HEK293T (cell line): ENCODE results near the gene DMRTB1.

Source experiments
- CTCF ChIA-PET: fragments of 350-600 bp; formaldehyde crosslinking; extraction: SDS; loops from one replicate; lab custom pipeline; 2021; ENCODE audit warnings: antibody characterized with exemption, inconsistent platforms; lab: Yijun Ruan, JAX
- POLR2A ChIA-PET: fragments of 350-600 bp; formaldehyde crosslinking; extraction: SDS; loops from one replicate; lab custom pipeline; 2020; ENCODE audit warnings: antibody characterized with exemption, inconsistent platforms; lab: Yijun Ruan, JAX
- DNase-seq: peaks from one replicate; pipeline ENCODE4 v3.0.0; 2012; ENCODE audit warnings: mixed read lengths; ENCODE audit errors: extremely low spot score
- ARNT ChIP-seq: fragments of 450-650 bp; IDR thresholded peaks from 2 replicates; pipeline ENCODE4 v1.6.1; 2017; ENCODE audit warnings: mild to moderate bottlenecking
- BHLHE40 ChIP-seq: fragments of 450-650 bp; IDR thresholded peaks from 2 replicates; pipeline ENCODE4 v1.6.1; 2016; ENCODE audit warnings: mild to moderate bottlenecking, moderate library complexity, borderline replicate concordance
- CTBP1 ChIP-seq: fragments of 450-650 bp; IDR thresholded peaks from 2 replicates; pipeline ENCODE4 v1.6.1; 2016; ENCODE audit warnings: borderline replicate concordance
- ELF4 ChIP-seq: fragments of 450-650 bp; IDR thresholded peaks from 2 replicates; pipeline ENCODE4 v1.6.1; 2017; ENCODE audit warnings: antibody characterized with exemption
- FOXA1 ChIP-seq: fragments of 450-650 bp; IDR thresholded peaks from 2 replicates; pipeline ENCODE4 v1.6.1; 2016; ENCODE audit warnings: mild to moderate bottlenecking
- FOXK2 ChIP-seq: fragments of 450-650 bp; IDR thresholded peaks from 2 replicates; pipeline ENCODE4 v1.6.1; 2016; ENCODE audit warnings: mild to moderate bottlenecking
- FOXM1 ChIP-seq: fragments of 450-650 bp; IDR thresholded peaks from 2 replicates; pipeline ENCODE4 v1.6.1; 2017; ENCODE audit warnings: mild to moderate bottlenecking, borderline replicate concordance
- HDGF ChIP-seq: fragments of 450-650 bp; IDR thresholded peaks from 2 replicates; pipeline ENCODE4 v1.6.1; 2017; ENCODE audit warnings: antibody characterized with exemption, borderline replicate concordance
- L3MBTL2 ChIP-seq: fragments of 450-650 bp; conservative IDR thresholded peaks from 2 replicates; pipeline ENCODE4 v1.6.1; 2016; ENCODE audit warnings: mild to moderate bottlenecking
- LEF1 ChIP-seq: fragments of 450-650 bp; IDR thresholded peaks from 2 replicates; pipeline ENCODE4 v1.6.1; 2017; ENCODE audit warnings: mild to moderate bottlenecking, borderline replicate concordance
- NFRKB ChIP-seq: fragments of 450-650 bp; IDR thresholded peaks from 2 replicates; pipeline ENCODE4 v1.6.1; 2016; ENCODE audit warnings: mild to moderate bottlenecking, moderate library complexity
- SP1 ChIP-seq: fragments of 450-650 bp; IDR thresholded peaks from 2 replicates; pipeline ENCODE4 v1.6.1; 2017
- SUZ12 ChIP-seq: fragments of 450-650 bp; IDR thresholded peaks from 2 replicates; pipeline ENCODE4 v1.6.1; 2016; ENCODE audit warnings: mild to moderate bottlenecking
- TARDBP ChIP-seq: fragments of 450-650 bp; IDR thresholded peaks from 2 replicates; pipeline ENCODE4 v1.6.1; 2016
- ZNF384 ChIP-seq: fragments of 450-650 bp; IDR thresholded peaks from 2 replicates; pipeline ENCODE4 v1.6.1; 2016
- TF ChIP-seq, protein P1 (sequence below): fragments of 450-650 bp; IDR thresholded peaks from 2 replicates; pipeline ENCODE4 v1.6.1; 2016

DMRTB1 gene

GRCh38 chr1:53462193-53462592 is 3.0 kb downstream of the DMRTB1 start:
- ChIA-PET CTCF (interaction anchor here (0.6 to 1.1 kb wide), 2 partner anchors 22 to 253 kb away, joined by 3 read pairs; no protein-coding TSS in a partner anchor), POLR2A (no interaction called here)
- DNase-seq = no peak
- TF ChIP-seq HDGF (no peak), BHLHE40 (no peak), SP1 (no peak), L3MBTL2 (no peak), ELF4 (no peak), LEF1 (no peak), SUZ12 (no peak), FOXM1 (no peak), TARDBP (no peak), FOXK2 (no peak), FOXA1 (no peak), ZNF384 (no peak), NFRKB (no peak)

GRCh38 chr1:53462769-53463501 is 3.7 kb downstream of the DMRTB1 start:
- TF ChIP-seq, protein P1, sequence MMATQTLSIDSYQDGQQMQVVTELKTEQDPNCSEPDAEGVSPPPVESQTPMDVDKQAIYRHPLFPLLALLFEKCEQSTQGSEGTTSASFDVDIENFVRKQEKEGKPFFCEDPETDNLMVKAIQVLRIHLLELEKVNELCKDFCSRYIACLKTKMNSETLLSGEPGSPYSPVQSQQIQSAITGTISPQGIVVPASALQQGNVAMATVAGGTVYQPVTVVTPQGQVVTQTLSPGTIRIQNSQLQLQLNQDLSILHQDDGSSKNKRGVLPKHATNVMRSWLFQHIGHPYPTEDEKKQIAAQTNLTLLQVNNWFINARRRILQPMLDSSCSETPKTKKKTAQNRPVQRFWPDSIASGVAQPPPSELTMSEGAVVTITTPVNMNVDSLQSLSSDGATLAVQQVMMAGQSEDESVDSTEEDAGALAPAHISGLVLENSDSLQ = peak; percentile 46
- TF ChIP-seq ELF4 = no peak
- POLR2A ChIA-PET = interaction anchor here (0.6 kb wide), 1 partner anchor 49 kb away, joined by 3 read pairs; no protein-coding TSS in a partner anchor
- CTCF ChIA-PET = interaction anchor here (1.1 to 1.4 kb wide), 2 partner anchors 22 to 253 kb away, joined by 3 read pairs; no protein-coding TSS in a partner anchor
- no peak for DNase-seq

DNA sequence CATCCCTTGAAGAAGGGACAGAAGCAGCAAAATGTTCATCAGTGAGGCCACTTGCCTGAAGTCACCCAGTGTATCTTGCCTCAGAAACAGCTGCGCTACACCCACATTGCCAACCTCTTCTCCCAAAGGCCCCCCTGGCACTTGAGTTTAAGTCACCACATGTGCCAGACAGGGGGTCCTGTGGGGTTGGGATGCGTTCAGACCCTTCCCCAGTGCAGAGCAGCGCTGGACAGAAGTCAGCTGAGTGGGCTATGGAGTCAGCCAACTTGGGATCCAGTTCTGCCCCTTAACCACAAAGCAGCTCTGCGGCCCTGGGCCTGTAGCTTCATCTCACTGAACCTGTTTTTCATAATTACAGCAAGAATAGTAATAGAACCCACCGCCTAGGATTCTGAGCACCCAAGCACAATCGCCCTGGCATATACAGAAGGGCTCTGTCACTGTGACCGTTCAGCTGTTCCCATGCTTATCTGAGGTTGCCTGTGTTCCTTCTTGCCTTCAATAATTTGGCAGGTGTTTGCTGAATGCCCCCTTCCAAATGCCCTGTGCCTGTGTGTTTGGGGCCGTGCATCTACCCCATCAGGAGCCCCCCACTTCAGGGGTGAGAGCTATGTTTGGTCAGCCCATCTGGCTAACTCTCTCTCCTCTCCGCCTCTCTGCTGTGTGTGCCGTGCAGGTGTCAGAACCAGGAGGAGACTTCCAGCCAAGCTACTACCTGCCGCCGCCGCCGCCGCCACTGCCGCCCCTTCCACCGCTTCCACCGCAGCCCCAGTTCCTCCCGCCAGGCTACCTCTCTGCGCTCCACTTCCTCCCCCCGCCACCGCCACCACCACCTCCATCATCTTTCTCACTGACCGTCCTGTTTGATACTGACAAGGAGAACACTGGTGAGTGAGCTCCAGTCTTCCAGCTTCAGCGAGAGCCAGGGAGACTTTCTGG is 5.0 kb downstream of the DMRTB1 start:
- DNase-seq = no peak
- ChIA-PET CTCF (interaction anchor here (0.5 to 1.5 kb wide), 4 partner anchors 21 to 73 kb away, joined by 3 to 4 read pairs (median 3); no protein-coding TSS in a partner anchor), POLR2A (no interaction called here)
- TF ChIP-seq L3MBTL2 (no peak), HDGF (no peak), FOXA1 (no peak), CTBP1 (no peak), FOXK2 (no peak), SP1 (no peak), ZNF384 (no peak), ARNT (no peak), SUZ12 (no peak), BHLHE40 (no peak), LEF1 (no peak), ELF4 (no peak), FOXM1 (no peak), NFRKB (no peak), TARDBP (no peak)
- TF ChIP-seq, protein P1 = no peak

GRCh38 chr1:53465023-53465957 is 6.1 kb downstream of the DMRTB1 start:
- CTCF ChIA-PET = interaction anchor here (0.5 to 1.8 kb wide), 3 partner anchors 15 to 75 kb away, joined by 3 to 7 read pairs (median 3); no protein-coding TSS in a partner anchor
- no peak for DNase-seq
- POLR2A ChIA-PET = interaction anchor here (1.0 to 1.1 kb wide), 2 partner anchors 9 to 22 kb away, joined by 3 read pairs; no protein-coding TSS in a partner anchor
- TF ChIP-seq, protein P1 = no peak
- TF ChIP-seq NFRKB = no peak
- TF ChIP-seq L3MBTL2 = no peak
- no peak for TF ChIP-seq ZNF384
- no peak for TF ChIP-seq BHLHE40
- TF ChIP-seq TARDBP = no peak
- no peak for TF ChIP-seq ELF4
- no peak for TF ChIP-seq HDGF
- TF ChIP-seq LEF1 = no peak
- no peak for TF ChIP-seq SP1
- no peak for TF ChIP-seq FOXK2
- no peak for TF ChIP-seq CTBP1
- TF ChIP-seq ARNT = no peak
- no peak for TF ChIP-seq FOXA1

DNA sequence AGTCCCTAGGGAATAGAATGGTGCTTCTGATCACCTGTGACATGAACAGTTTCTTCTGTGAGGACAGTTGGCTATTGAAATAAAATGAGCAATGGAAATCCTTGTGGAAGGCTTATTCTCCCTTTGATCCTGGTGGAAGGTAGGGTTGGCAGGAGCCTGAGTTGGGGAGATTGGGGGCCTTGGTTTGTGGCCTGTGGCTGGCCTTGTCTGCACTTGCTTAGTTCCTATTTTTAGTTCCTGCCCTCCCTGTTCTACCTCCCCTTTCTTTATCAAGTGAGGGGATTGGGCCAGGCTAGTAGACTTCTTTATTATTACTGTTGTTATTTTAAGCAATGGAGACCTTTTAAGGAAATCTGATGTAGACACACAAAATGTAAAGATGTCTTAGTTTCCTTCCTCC is 8.2 kb downstream of the DMRTB1 start:
- POLR2A ChIA-PET = no interaction called here
- TF ChIP-seq SP1 = no peak
- no peak for TF ChIP-seq HDGF
- no peak for TF ChIP-seq ARNT
- DNase-seq = no peak
- CTCF ChIA-PET = no interaction called here
